ENCODE measurements around the gene SLC6A5.
A peak's percentile ranks its signal among the peaks of the same experiment; 100 is the strongest.

SLC6A5 gene

DNA sequence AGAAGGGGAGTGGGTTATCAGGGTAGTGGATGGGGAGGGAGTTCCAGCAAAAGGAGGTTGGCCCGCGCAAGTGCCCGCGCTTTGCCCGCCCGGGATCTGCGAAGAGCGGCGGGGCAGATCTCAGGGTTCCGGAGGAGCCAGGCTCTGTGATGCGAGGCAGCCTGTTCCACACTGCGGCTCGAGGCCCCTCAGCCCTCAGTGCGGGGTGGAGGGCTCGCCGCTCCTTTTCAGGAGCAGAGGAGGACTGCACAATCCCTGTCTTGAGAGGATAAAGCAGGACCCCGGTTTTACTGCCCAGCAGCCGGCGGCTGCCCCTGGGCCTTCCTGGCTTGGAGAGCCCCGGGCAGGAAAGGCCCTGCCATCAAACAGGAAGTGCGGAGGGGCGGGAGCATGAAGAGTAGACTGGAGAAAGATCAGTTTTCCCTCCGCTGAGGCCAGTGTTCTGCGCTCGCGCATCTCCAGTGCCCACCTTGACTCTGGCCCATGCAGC is 6.2 kb downstream of the SLC6A5 start:
- TF ChIP-seq POLR2A (IDR thresholded peaks at IDR 0.05; ENCODE audit: extremely low read depth, insufficient read length): no peak
- TF ChIP-seq, protein P1, sequence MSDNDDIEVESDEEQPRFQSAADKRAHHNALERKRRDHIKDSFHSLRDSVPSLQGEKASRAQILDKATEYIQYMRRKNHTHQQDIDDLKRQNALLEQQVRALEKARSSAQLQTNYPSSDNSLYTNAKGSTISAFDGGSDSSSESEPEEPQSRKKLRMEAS (IDR thresholded peaks at IDR 0.05; ENCODE audit: low read depth, low read length): no peak
- TF ChIP-seq, protein P2, sequence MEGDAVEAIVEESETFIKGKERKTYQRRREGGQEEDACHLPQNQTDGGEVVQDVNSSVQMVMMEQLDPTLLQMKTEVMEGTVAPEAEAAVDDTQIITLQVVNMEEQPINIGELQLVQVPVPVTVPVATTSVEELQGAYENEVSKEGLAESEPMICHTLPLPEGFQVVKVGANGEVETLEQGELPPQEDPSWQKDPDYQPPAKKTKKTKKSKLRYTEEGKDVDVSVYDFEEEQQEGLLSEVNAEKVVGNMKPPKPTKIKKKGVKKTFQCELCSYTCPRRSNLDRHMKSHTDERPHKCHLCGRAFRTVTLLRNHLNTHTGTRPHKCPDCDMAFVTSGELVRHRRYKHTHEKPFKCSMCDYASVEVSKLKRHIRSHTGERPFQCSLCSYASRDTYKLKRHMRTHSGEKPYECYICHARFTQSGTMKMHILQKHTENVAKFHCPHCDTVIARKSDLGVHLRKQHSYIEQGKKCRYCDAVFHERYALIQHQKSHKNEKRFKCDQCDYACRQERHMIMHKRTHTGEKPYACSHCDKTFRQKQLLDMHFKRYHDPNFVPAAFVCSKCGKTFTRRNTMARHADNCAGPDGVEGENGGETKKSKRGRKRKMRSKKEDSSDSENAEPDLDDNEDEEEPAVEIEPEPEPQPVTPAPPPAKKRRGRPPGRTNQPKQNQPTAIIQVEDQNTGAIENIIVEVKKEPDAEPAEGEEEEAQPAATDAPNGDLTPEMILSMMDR (IDR thresholded peaks at IDR 0.05; ENCODE audit: low read depth, low read length): no peak
- no peak for TF ChIP-seq MYC (IDR thresholded peaks at IDR 0.05; ENCODE audit: low read depth, low read length)
- DNase-seq (ENCODE audit: low read depth): no peak
- H3K4me3 ChIP-seq (ENCODE audit: low read depth, low read length): no peak overlapping the region

DNA sequence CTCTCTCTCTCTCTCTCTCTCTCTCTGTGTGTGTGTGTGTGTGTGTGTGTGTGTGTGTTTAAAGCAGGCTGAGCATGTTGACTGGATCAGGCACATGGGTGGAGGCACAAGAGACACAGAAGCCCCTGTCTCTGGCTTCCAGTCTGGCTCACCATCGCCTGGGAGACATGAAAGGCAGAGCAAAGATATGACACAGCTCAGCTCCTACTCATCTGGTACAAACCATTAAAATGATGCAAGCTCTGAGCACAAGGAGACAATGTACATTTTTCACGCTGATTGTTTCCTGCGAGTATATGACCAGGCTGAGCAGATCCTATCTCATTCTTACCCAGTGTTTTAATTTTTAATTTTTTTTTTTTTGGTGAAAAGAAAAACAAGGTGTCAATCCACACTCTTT is 9.5 kb downstream of the SLC6A5 start:
- DNase-seq (ENCODE audit: low read depth): no peak
- H3K4me3 ChIP-seq (ENCODE audit: low read depth, low read length): no peak overlapping the region
- TF ChIP-seq, protein P1 (IDR thresholded peaks at IDR 0.05; ENCODE audit: low read depth, low read length): no peak
- TF ChIP-seq, protein P2 (IDR thresholded peaks at IDR 0.05; ENCODE audit: low read depth, low read length): no peak
- no peak for TF ChIP-seq POLR2A (IDR thresholded peaks at IDR 0.05; ENCODE audit: extremely low read depth, insufficient read length)
- TF ChIP-seq MYC (IDR thresholded peaks at IDR 0.05; ENCODE audit: low read depth, low read length): no peak

DNA sequence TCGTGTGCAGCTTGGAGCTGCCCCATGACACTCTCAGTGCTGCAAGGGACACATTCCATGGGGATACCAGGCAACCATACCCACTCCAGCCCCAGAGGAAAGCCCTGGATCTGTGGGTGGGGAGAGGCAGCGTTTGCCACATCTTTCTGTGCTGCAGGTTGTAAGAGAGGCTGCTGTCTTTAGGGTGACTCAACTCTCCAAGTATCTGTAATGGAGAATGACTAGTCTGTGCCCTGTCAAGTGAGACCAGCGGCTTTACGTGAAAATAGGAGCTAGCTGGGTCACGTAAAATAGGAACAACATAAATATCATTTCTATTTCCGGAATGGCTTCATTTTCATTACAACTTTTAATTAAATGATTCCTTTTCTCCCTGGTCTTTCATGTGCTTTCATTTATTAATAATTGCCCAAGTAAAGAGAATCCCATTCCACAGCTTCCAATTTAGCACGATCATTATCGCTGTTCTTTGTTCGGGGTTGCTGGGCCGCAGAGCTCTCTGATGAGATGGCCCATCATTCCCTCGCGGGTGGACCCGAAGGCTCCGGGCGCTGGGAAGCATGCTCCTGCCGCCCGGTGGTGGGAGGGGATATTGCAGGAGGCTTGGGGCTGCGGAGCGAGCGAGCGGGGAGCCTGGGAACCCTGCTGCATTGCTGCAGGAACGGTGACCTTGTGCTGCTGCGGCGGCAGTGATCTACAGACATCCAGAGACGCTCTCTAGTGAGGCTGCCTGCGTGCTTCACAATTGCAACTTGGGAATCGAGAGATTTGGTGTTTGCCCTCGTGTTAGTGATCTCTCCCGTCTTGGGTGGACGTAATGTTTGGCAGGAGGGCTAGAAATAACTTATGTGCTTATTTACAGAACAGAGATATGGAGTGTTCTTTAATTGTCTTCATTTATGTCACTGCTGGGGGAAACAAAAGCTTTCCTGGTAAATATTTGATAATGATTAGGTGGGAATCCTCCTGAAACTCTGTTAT is 10.6 kb downstream of the SLC6A5 start:
- TF ChIP-seq, protein P2 (IDR thresholded peaks at IDR 0.05; ENCODE audit: low read depth, low read length): peak; percentile 83
- TF ChIP-seq, protein P1 (IDR thresholded peaks at IDR 0.05; ENCODE audit: low read depth, low read length): peak; percentile 32; the same call in 1 of the 2 replicates
- TF ChIP-seq MYC (IDR thresholded peaks at IDR 0.05; ENCODE audit: low read depth, low read length): no peak
- peak; percentile 67 for DNase-seq (ENCODE audit: low read depth)
- H3K4me3 ChIP-seq (ENCODE audit: low read depth, low read length): no peak overlapping the region

DNA sequence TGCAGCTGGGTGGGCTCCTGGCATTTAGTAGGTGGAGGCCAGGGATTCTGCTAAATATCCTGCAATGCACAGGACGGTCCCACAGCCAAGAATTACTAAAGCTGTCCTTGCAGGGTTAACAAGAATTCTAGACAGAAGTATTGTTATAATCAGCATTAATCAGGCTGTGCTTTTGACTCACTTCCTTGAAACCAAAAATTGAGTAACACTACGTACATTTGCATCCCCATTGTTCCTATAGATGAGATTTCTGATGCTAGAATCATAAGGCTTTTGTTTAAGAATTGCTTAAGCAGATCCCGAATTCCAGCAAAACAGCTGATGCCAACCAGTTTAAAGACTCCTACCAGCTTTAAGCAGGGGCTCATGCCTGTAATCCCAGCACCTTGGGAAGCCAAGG is 11.4 kb downstream of the SLC6A5 start:
- H3K4me3 ChIP-seq (ENCODE audit: low read depth, low read length): no peak overlapping the region
- TF ChIP-seq, protein P1 (IDR thresholded peaks at IDR 0.05; ENCODE audit: low read depth, low read length): no peak
- TF ChIP-seq MYC (IDR thresholded peaks at IDR 0.05; ENCODE audit: low read depth, low read length) (no peak), POLR2A (IDR thresholded peaks at IDR 0.05; ENCODE audit: extremely low read depth, insufficient read length) (no peak)
- TF ChIP-seq, protein P2 (IDR thresholded peaks at IDR 0.05; ENCODE audit: low read depth, low read length): no peak

DNA sequence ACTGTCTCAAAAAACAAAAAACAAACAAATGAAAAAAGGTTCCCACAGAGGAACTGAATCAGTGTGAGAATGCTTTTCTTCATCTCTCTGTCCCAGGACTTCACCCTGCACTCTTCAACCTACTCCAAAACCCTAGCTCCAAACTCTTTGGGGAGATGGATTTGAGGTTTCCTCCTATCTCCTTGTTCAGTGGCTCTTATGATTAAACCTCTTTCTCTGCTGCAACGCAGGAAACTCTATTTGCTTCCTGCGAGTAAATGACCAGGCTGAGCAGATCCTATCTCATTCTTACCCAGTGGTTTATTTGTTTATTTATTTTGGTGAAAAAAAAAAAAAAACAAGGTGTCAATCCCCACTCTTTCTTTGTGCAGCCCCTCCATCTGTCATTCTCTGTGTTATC is 12.0 kb downstream of the SLC6A5 start:
- DNase-seq (ENCODE audit: low read depth): peak; percentile 8
- TF ChIP-seq, protein P1 (IDR thresholded peaks at IDR 0.05; ENCODE audit: low read depth, low read length): no peak
- no peak for TF ChIP-seq MYC (IDR thresholded peaks at IDR 0.05; ENCODE audit: low read depth, low read length)
- no peak overlapping the region for H3K4me3 ChIP-seq (ENCODE audit: low read depth, low read length)

More for the DNA sequence above, 11.4 kb downstream of the SLC6A5 start:
- DNase-seq (ENCODE audit: low read depth): peak; percentile 10

DNA sequence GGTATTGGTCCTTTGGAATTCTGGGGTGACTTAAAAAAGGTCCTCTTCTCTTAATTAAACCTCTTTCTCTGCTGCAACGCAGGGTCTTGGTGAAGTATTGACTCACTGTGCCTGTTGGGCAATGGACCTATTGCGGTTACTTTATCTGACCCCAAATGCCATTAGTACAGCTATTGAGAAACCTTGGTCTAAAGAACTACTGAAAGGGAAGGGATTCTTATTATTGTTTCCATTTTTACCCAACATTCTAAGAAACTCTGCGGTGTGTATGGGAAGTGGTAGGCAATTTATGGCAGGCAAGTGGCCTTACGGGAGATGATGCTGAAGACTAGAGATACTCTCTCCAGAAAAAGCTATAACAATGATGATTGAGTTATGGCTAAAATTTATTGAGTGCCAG is 12.5 kb downstream of the SLC6A5 start:
- H3K4me3 ChIP-seq (ENCODE audit: low read depth, low read length): no peak overlapping the region
- TF ChIP-seq, protein P1 (IDR thresholded peaks at IDR 0.05; ENCODE audit: low read depth, low read length): no peak
- no peak for TF ChIP-seq POLR2A (IDR thresholded peaks at IDR 0.05; ENCODE audit: extremely low read depth, insufficient read length)
- TF ChIP-seq, protein P2 (IDR thresholded peaks at IDR 0.05; ENCODE audit: low read depth, low read length): no peak
- TF ChIP-seq MYC (IDR thresholded peaks at IDR 0.05; ENCODE audit: low read depth, low read length): no peak
- DNase-seq (ENCODE audit: low read depth): peak; percentile 91

Data from NB4 (cell line).